K562 (cell line): ENCODE results near the gene SLC37A3. TPM values are rescaled to one million over a fixed set of nuclear protein-coding genes. Genes with fewer than 3 reads are reported as not detected.
A peak's percentile ranks its signal among the peaks of the same experiment; 100 is the strongest.

Experiments
- ATF7 ChIP-seq: fragments of 450-650 bp; IDR thresholded peaks from 2 replicates; pipeline ENCODE4 v1.7.1; 2014; ENCODE audit warnings: mild to moderate bottlenecking, moderate library complexity
- BHLHE40 ChIP-seq: IDR thresholded peaks from 2 replicates; pipeline ENCODE4 v1.6.1; 2011; ENCODE audit warnings: low read length, improper control_type of control experiment
- CBFA2T2 ChIP-seq: fragments of 450-650 bp; conservative IDR thresholded peaks from 2 replicates; pipeline ENCODE4 v1.6.1; 2017; ENCODE audit warnings: mild to moderate bottlenecking
- CBFA2T3 ChIP-seq: fragments of 450-650 bp; IDR thresholded peaks from 2 replicates; pipeline ENCODE4 v1.6.1; 2017
- CCNT2 ChIP-seq: IDR thresholded peaks from 2 replicates; pipeline ENCODE4 v1.6.1; 2011; ENCODE audit warnings: borderline replicate concordance, low read depth, mild to moderate bottlenecking, moderate library complexity, mixed read lengths, low read length; ENCODE audit not compliant: insufficient read length; ENCODE audit errors: extremely low read depth
- CHD2 ChIP-seq: IDR thresholded peaks from 2 replicates; pipeline ENCODE4 v1.6.1; 2011; ENCODE audit warnings: low read depth, low read length
- CREM ChIP-seq: IDR thresholded peaks from 2 replicates; pipeline ENCODE4 v1.6.1; 2014; ENCODE audit warnings: antibody characterized with exemption, low read depth
- DLX4 ChIP-seq: fragments of 250-450 bp; sonication (Bioruptor Pico); IDR thresholded peaks from 2 replicates; pipeline ENCODE4 v1.6.1; 2021; ENCODE audit warnings: mild to moderate bottlenecking
- ETV5 ChIP-seq: sonication (generic); formaldehyde crosslinking; IDR thresholded peaks from 2 replicates; pipeline ENCODE4 v1.4.0; 2020; ENCODE audit warnings: low read depth, mild to moderate bottlenecking, missing genetic modification reagents
- GATA2 ChIP-seq: sonication (generic); formaldehyde crosslinking; IDR thresholded peaks from 2 replicates; pipeline ENCODE4 v1.4.0; 2020; ENCODE audit warnings: mild to moderate bottlenecking, missing genetic modification reagents
- GTF2E2 ChIP-seq: fragments of 200-800 bp; sonication (Bioruptor generic); IDR thresholded peaks from 2 replicates; pipeline ENCODE4 v1.6.1; 2016; ENCODE audit warnings: missing genetic modification characterization, missing compliant biosample characterization
- HCFC1 ChIP-seq: IDR thresholded peaks from 2 replicates; pipeline ENCODE4 v1.6.1; 2012; ENCODE audit warnings: low read depth, low read length, improper control_type of control experiment
- HEY1 ChIP-seq: fragments of 250-450 bp; sonication (Bioruptor Pico); IDR thresholded peaks from 2 replicates; pipeline ENCODE4 v1.5.0; 2020; ENCODE audit warnings: mild to moderate bottlenecking, moderate library complexity, borderline replicate concordance
- RBBP5 ChIP-seq: fragments of 200-600 bp; sonication (generic); IDR thresholded peaks from 2 replicates; pipeline ENCODE4 v1.6.1; 2012; ENCODE audit warnings: borderline replicate concordance, mild to moderate bottlenecking, low read length, control low read depth, inconsistent platforms; ENCODE audit not compliant: insufficient read depth, poor library complexity, severe bottlenecking
- RNF2 ChIP-seq: sonication (generic); IDR thresholded peaks from 2 replicates; pipeline ENCODE4 v1.6.1; 2016
- SMARCC2 ChIP-seq: fragments of 450-650 bp; IDR thresholded peaks from 2 replicates; pipeline ENCODE4 v1.6.1; 2017; ENCODE audit warnings: antibody characterized with exemption, moderate library complexity, mild to moderate bottlenecking, low read depth
- SMARCE1 ChIP-seq: fragments of 450-650 bp; IDR thresholded peaks from 2 replicates; pipeline ENCODE4 v1.7.1; 2016; ENCODE audit warnings: mild to moderate bottlenecking
- SREBF1 ChIP-seq: fragments of 150-350 bp; IDR thresholded peaks from 2 replicates; pipeline ENCODE4 v1.6.1; 2014; ENCODE audit warnings: antibody characterized with exemption, low read depth, low read length, borderline replicate concordance
- SREBF2 ChIP-seq: sonication (generic); formaldehyde crosslinking; IDR thresholded peaks from 2 replicates; pipeline ENCODE4 v1.4.0; 2020; ENCODE audit warnings: mild to moderate bottlenecking, missing genetic modification reagents
- TAL1 ChIP-seq: fragments of 450-650 bp; IDR thresholded peaks from 2 replicates; pipeline ENCODE4 v1.6.1; 2016; ENCODE audit warnings: mild to moderate bottlenecking
- ZBTB11 ChIP-seq, 3 experiments: fragments of 200-800 bp in 1 of 3; fragments of 250-450 bp in 1 of 3; fragments of 450-650 bp in 1 of 3; sonication (Bioruptor Pico) in 1 of 3; sonication (Bioruptor generic) in 1 of 3; formaldehyde crosslinking in 1 of 3; IDR thresholded peaks; 2 replicates each; pipeline versions ENCODE4 v1.6.1 to v1.8.0; 2016 to 2022; ENCODE audit warnings: mild to moderate bottlenecking in 2 of 3, missing genetic modification characterization in 2 of 3, missing compliant biosample characterization in 1 of 3, moderate library complexity in 1 of 3
- ZBTB17 ChIP-seq: fragments of 450-650 bp; formaldehyde crosslinking; IDR thresholded peaks from 2 replicates; pipeline ENCODE4 v1.4.0; 2020; ENCODE audit warnings: mild to moderate bottlenecking
- ZNF512 ChIP-seq: IDR thresholded peaks from 2 replicates; pipeline ENCODE4 v1.6.1; 2016; ENCODE audit warnings: missing genetic modification characterization, missing compliant biosample characterization
- ZNF79 ChIP-seq: fragments of 250-450 bp; sonication (Bioruptor Pico); IDR thresholded peaks from 2 replicates; pipeline ENCODE4 v1.4.0; 2020; ENCODE audit warnings: low read depth, mild to moderate bottlenecking, moderate library complexity
- ZSCAN29 ChIP-seq: fragments of 450-650 bp; IDR thresholded peaks from 2 replicates; pipeline ENCODE4 v1.6.1; 2017
- polyA plus RNA-seq, 8 experiments: library from polyadenylated mRNA; depleted of rRNA in 4 of 8; stranded (reverse) in 5 of 8; unstranded in 3 of 8; fragments of >200 nt; fragmentation: Nextera tagmentation in 2 of 8; fragmentation: Illumina TruSeq in 1 of 8; extraction: Ambion mirVana in 2 of 8; extraction: Trizol in 1 of 8; gene quantifications; 2 replicates each; pipeline versions ENCODE4 v1.2.1 to v1.2.3, GENCODE V29; 2011 to 2014; ENCODE audit warnings: inconsistent platforms in 1 of 8, missing spikeins in 1 of 8
- total RNA-seq, 7 experiments: library from RNA; depleted of rRNA in 6 of 7; stranded (reverse); fragments of >200 nt in 6 of 7; fragmentation: Illumina TruSeq in 2 of 7; extraction: Trizol in 2 of 7; gene quantifications; 2 replicates each; pipeline versions ENCODE4 v1.2.1 to v1.2.3, GENCODE V29; 2011 to 2021; ENCODE audit warnings: low replicate concordance in 1 of 7

Gene SLC37A3
- total and polyA plus RNA-seq, 9 of the 15 experiments (the other 6 are each of a cell fraction or from before 2014, with no cell fraction given), result 11.7 to 59.1 (median 26.8) TPM

- TF ChIP-seq ATF7, result peak; percentile 46; the same call in 1 of the 2 replicates
- TF ChIP-seq HEY1, result no peak
- no peak for TF ChIP-seq GTF2E2 (tag)
- TF ChIP-seq GATA2 (CRISPR knock-in tag), result peak; percentile 84
- TF ChIP-seq CREM, result peak; percentile 63
- no peak for TF ChIP-seq HCFC1
- TF ChIP-seq SMARCC2, result peak; percentile 94; the same call in 1 of the 2 replicates
- TF ChIP-seq SMARCE1, result peak; percentile 91
- TF ChIP-seq SREBF1, result no peak
- TF ChIP-seq SREBF2, result 0 out of 2 replicates have a peak, but pooled peaks have one; percentile 91
- TF ChIP-seq ETV5 (CRISPR knock-in tag), result peak; percentile 79
- peak in 1 of 3 experiments; percentile 70; a peak in 2 of 6 replicates for TF ChIP-seq ZBTB11 (CRISPR knock-in tag; IDR thresholded peaks at IDR 0.05)
- peak; percentile 98 for TF ChIP-seq CBFA2T2
- peak; percentile 90 for TF ChIP-seq CCNT2
- no peak for TF ChIP-seq ZNF79 (CRISPR knock-in tag)
- peak; percentile 99 for TF ChIP-seq CBFA2T3
- peak; percentile 7; the same call in 1 of the 2 replicates for TF ChIP-seq ZSCAN29
- 0 out of 2 replicates have a peak, but pooled peaks have one; percentile 45 for TF ChIP-seq CHD2
- no peak for TF ChIP-seq DLX4 (CRISPR knock-in tag)
- TF ChIP-seq TAL1, result peak; percentile 95
- TF ChIP-seq ZBTB17 (CRISPR knock-in tag), result no peak
- peak; percentile 79 for TF ChIP-seq RBBP5
- no peak for TF ChIP-seq ZNF512 (tag)
- peak; percentile 68; the same call in 1 of the 2 replicates for TF ChIP-seq RNF2
- TF ChIP-seq BHLHE40, result peak; percentile 33; the same call in 1 of the 2 replicates
Measured at GRCh38 chr7:140322759-140323158, 75.6 kb downstream of the SLC37A3 start (continued).
